8988T (cell line): ENCODE data around the gene LIMS2.

ENCODE experiments used
- DNase-seq: peaks from one replicate; pipeline ENCODE4 v3.0.0; 2011

LIMS2 gene

DNA sequence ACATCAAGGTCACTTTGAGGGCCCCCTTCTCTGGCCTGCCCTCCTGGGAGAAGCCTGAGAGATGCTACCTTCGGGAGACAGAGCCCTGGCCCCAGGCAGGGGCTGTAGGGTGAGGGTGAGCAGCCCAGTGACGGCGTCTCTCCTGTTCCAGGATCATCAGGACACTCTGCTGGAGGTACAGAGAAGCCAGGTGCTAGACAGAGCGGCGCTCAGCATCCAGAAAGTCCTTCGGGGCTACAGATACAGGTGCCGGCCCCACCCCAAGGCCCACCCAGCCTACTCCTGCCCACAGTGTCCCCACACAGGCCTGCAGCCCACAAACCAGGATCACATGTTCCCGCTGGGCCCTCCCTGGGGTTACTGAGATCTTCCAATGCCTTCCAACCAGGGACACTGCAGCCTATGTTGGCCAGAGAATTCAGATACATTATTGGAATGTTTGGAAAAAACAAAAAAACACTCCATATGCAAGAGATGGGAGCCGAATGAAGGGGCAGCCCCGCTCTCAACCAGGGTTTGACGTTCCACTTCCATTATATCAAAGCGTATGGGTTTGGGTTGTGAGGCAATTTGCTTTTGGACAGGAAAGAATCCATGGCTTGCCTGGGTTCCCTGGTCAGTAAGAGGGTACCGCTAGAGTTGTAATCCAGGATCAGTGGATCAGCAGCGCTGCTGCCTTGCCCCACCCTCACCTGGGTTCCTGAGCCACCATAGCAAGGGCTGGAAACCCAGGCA is 78.9 kb downstream of the LIMS2 start:
- no peak for DNase-seq

DNA sequence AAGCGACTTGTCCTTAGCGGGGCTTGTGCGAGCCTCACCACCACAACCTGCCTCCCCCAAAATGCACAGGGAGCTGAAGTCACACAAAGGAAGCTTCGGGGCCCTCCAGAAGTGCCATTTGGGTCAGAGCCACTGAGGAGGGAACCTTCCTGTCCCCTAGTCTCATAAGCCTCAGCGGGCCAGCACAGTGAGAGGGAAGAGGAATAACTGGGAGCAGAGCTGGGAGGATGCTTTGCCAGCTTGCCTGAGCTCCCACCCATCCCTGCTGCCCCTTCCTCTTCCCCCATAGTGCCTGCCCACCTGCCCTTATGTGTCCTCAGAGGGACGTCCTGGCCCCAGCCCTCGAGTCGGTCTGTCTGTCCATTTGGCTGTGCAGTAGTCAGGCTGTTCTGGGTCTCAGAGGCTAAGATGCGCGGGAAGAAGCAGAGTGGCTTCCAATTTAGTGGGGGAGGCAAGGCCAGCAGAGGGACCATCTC is 81.2 kb downstream of the LIMS2 start:
- no peak for DNase-seq

DNA sequence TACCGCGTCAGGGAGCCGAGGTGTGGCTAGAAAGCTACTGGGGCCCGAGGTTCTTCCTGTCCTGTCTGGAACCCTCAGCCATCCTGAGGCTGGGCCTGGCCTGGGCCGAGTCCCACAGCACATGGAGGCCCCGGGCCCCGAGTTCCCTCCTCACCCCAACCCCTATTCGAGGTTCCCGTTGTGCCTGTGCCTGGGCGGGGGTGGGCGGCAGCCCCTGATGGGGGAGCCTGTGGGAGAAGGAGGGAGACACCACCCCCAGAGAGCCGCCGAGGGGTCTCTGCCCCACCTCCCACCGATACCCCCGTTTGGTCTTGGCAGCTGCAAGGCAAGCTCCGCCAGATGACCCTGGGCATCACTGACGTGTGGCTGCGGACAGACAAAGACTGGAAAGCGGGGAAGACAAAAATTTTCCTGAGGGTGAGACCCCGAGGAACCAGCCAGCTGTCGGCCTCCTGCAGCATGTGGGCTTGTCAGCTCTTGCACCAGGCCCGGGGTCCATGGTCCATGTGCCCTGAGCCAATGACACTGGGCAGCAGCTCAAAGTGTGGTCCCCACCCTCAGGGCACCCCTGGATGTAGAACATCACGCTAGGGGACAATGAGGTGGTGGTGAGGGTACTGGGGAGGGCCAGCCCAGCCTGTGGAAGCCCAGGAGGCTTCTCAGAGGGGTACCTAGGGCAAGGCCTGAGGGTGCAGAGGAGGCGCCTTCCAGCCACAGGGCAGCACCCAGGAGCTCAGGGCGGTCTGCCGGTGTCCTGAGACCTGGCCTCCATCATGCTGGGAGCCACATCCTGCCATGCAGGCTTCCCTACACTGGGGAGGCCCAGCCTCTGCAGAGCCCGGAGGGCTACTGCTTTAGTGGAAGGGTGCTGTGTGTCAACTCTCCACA is 81.9 kb downstream of the LIMS2 start:
- DNase-seq = no peak

DNA sequence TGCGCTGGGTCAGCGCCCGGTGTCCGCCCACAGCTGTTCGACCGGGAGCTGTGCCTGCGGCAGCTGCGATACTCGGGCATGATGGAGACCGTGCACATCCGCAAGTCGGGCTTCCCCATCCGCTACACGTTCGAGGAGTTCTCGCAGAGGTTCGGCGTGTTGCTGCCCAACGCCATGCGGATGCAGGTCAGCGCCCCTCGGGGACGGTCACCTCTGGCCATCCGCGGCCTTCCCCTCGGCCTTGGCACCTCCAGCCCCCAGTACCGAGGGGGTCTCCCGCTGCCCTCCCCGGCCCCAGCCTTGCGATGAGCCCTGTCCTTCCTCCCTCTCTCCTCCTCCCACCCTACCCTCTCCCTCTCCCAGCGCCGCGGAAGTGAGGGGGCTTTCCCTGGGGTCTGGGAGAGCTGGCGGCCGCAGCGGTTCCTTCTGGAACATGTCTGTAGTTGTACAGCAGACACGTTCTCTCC is 82.5 kb downstream of the LIMS2 start:
- DNase-seq = no peak

DNA sequence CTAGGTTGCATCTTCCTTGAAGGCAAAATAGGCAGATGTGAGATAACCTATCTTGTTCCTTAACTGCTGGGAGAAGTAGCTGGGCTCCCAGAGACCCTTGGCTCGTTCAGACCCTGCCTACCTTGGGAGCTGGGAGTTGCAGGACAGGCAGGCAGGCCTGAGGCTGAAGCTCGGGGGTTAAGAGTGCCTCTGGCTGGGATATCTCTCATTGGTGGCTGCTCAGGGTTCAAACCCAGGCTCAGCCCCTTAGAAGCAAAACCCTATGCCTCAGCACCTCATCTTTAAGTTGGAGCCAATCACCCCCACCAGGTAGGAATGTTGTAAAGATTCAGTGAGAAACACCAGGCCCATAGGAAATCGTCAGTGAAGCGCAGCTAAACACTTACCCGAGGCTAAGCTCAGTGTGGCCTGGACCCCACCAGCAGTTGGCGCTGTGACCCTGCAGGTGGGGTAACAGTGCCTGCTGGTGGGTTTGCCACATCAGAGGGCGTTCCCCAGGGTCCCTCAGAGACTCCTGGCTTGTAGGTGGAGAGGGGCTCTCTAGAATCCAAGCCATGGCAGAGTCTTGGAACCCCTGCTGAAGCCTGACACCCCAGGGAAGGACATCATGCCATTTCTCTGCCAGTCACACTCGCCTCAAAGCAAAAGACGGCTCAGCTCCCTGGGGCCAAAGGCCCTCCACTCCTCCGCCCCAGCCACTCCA is 84.0 kb downstream of the LIMS2 start:
- peak; percentile 92 for DNase-seq

DNA sequence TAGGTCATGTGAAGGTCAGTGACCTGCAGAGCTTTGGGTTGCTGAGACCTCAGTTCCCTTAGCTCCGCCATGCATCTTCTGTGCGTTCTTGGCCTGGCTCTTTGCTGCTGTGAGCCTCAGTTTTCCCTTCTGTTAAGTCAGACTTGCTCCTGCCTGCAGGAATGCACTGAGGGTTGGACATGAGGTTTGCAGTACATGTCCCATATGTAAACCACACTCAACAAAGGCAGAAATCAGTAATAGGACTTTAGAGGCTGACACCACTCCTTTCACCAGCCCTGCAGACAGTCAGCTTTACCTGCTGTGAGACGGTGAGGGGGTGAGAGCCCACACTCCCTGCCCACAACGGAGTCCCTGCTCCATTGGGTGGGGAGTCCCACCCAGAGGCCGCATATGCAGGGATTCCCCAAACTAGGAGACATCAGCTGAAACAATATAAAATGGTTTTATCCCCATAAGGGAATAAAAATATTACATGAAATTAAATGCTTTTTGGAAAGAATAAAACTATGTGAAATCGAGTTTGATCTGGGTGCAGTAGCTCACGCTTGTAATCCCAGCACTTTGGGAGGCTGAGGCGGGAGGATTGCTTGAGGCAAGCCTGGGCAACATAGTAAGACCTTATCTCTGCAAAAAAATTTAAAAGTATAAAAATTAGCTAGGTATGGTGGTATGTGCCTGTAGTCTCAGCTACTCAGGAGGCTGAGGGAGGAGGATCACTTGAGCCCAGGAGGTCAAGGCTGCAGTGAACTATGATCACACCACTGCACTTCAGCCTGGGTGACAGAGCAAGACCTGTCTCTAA is 84.7 kb downstream of the LIMS2 start:
- DNase-seq = no peak

DNA sequence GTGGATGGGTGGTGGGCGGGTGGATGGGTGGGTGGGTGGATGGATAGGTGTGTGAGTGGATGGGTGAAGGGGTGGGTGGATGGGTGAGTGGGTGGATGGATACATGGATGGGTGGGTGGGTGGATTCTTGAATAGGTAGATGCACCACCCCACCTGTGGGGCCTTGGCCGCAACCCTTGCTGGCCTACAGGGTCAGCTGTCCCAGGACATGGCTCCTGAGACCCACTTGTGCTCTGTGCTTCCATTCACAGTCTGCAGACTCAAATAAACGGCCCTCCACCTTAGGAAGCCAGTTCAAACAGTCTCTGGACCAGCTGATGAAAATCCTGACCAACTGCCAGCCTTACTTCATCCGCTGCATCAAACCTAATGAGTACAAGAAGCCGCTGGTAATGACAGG is 85.5 kb downstream of the LIMS2 start:
- DNase-seq = no peak

DNA sequence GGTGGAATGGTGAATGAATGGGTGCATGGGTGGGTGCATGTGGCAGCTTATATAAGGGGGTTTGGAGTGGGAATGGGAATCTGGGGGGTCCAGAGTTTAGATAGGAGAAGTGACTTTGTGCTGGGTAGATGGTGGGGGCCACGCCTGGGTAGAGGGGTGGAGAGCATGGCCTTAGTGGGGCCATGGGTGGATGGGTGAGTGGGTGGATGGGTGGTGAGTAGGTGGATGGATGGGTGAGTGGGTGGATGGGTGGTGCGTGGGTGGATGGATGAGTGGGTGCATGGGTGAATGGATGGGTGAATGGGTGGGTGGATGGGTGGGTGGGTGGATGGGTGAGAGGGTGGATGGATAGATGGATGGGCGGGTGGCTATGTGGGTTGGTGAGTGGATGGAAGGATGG is 86.0 kb downstream of the LIMS2 start:
- no peak for DNase-seq
